Measurements from ENCODE around the gene ZNF384.

GRCh38 chr12:6626654-6627283 is 62.4 kb downstream of the ZNF384 start:
- TF ChIP-seq GATA2 (IDR thresholded peaks at IDR 0.05; ENCODE audit: low read depth, low read length) (no peak), GATA3 (IDR thresholded peaks at IDR 0.05; ENCODE audit: low read depth, low read length) (no peak)

Data from SH-SY5Y (cell line).